T-cell (primary cell): ENCODE results near the gene STAT5B. TPM values are rescaled to one million over a fixed set of nuclear protein-coding genes. Genes with fewer than 3 reads are reported as not detected.

Experiments used
- ATAC-seq, 4 experiments: fragments of 200-7000 bp in 3 of 4; fragments of 150-1000 bp in 1 of 4; cut with Tn5 transposase; replicated peaks in 1 of 4; 1 replicate in 3 of 4; 2 replicates in 1 of 4; pipeline ENCODE4 v1.10.0; 2021; ENCODE audit warnings: moderate library complexity in 3 of 4, mild to moderate bottlenecking in 2 of 4, moderate number of reproducible peaks in 1 of 4
- CTCF ChIA-PET, 2 donors: fragments of 300-600 bp; sonication (Branson Sonifier 250); formaldehyde crosslinking; loops; one replicate each; lab custom pipeline; 2022; ENCODE audit warnings: antibody characterized with exemption in 2 of 2; lab: Charles Lee
- POLR2A ChIA-PET, 2 donors: fragments of 300-600 bp; sonication (Branson Sonifier 250); formaldehyde crosslinking; loops; one replicate each; lab custom pipeline; 2022; ENCODE audit warnings: antibody characterized with exemption in 2 of 2; lab: Charles Lee
- DNase-seq, 35 experiments: peaks; one replicate each; pipeline versions ENCODE4 v3.0.0 to v3.0.0-alpha.2; 2013 to 2023
- H3K27ac ChIP-seq: one replicate; pipeline ENCODE4 v1.5.1; 2013; ENCODE audit warnings: low read length
- H3K27me3 ChIP-seq, 2 experiments: replicated peaks in 1 of 2; 1 replicate in 1 of 2; 2 replicates in 1 of 2; pipeline versions ENCODE4 v1.6.1 to v1.7.0; 2013; ENCODE audit warnings: low read length in 1 of 2, mixed read lengths in 1 of 2; ENCODE audit not compliant: control insufficient read depth in 2 of 2, insufficient read depth in 2 of 2; ENCODE audit errors: extremely low read depth in 1 of 2
- H3K36me3 ChIP-seq, 2 donors: 1 replicate in 1 of 2; 2 replicates in 1 of 2; pipeline versions ENCODE4 v1.6.1 to v1.7.0; 2013; ENCODE audit warnings: low read length in 1 of 2; ENCODE audit not compliant: control insufficient read depth in 2 of 2, insufficient read depth in 1 of 2; ENCODE audit errors: extremely low read depth in 1 of 2
- H3K4me1 ChIP-seq, 2 experiments: 1 replicate in 1 of 2; 2 replicates in 1 of 2; pipeline versions ENCODE4 v1.6.1 to v1.7.0; 2013; ENCODE audit warnings: low read length in 2 of 2, mixed read lengths in 1 of 2; ENCODE audit not compliant: insufficient read depth in 2 of 2, control insufficient read depth in 1 of 2; ENCODE audit errors: extremely low read depth in 1 of 2
- H3K4me3 ChIP-seq, 2 donors: 1 replicate in 1 of 2; 2 replicates in 1 of 2; pipeline versions ENCODE4 v1.5.1 to v1.7.0; 2013; ENCODE audit warnings: mild to moderate bottlenecking in 2 of 2, low read length in 1 of 2, moderate library complexity in 1 of 2; ENCODE audit not compliant: control insufficient read depth in 1 of 2; ENCODE audit errors: extremely low read depth in 1 of 2
- H3K9me3 ChIP-seq: 2 replicates; pipeline ENCODE4 v1.7.0; 2013
- H3K27ac Mint-ChIP-seq, 2 donors: one replicate each; pipeline ENCODE4 v1.8.0; 2020 to 2021; ENCODE audit warnings: mild to moderate bottlenecking in 2 of 2, mixed read lengths in 2 of 2
- H3K27me3 Mint-ChIP-seq, 2 donors: one replicate each; pipeline ENCODE4 v1.8.0; 2021 to 2022; ENCODE audit warnings: mixed read lengths in 2 of 2
- H3K36me3 Mint-ChIP-seq: one replicate; pipeline ENCODE4 v1.8.0; 2021; ENCODE audit warnings: mixed read lengths
- H3K4me1 Mint-ChIP-seq, 3 donors: one replicate each; pipeline ENCODE4 v1.8.0; 2020 to 2022; ENCODE audit warnings: mixed read lengths in 3 of 3, mild to moderate bottlenecking in 1 of 3
- H3K4me3 Mint-ChIP-seq, 3 donors: one replicate each; pipeline ENCODE4 v1.8.0; 2020 to 2022; ENCODE audit warnings: mild to moderate bottlenecking in 3 of 3, mixed read lengths in 3 of 3, moderate library complexity in 3 of 3
- H3K9me3 Mint-ChIP-seq, 3 donors: one replicate each; pipeline ENCODE4 v1.8.0; 2020 to 2022; ENCODE audit warnings: mixed read lengths in 3 of 3
- WGBS: methylation state at CpG from one replicate; pipeline ENCODE4 v1.1.5; 2013; ENCODE audit warnings: missing lambda C conversion rate; ENCODE audit not compliant: insufficient coverage; 5-methylcytosine and 5-hydroxymethylcytosine counted together
- total RNA-seq, 35 experiments: library from RNA in 6 of 35; stranded (reverse) in 6 of 35; fragments of 120-200 nt in 1 of 35; gene quantifications; one replicate each; pipeline versions ENCODE4 v1.2.1 to v1.2.4 and lab custom pipeline; 2013 to 2026

The STAT5B gene
- total RNA-seq, 5 donors from 2014 or later (not counting 1 experiment from before 2014, with no cell fraction given) = 178 to 205 (median 186) TPM

DNA sequence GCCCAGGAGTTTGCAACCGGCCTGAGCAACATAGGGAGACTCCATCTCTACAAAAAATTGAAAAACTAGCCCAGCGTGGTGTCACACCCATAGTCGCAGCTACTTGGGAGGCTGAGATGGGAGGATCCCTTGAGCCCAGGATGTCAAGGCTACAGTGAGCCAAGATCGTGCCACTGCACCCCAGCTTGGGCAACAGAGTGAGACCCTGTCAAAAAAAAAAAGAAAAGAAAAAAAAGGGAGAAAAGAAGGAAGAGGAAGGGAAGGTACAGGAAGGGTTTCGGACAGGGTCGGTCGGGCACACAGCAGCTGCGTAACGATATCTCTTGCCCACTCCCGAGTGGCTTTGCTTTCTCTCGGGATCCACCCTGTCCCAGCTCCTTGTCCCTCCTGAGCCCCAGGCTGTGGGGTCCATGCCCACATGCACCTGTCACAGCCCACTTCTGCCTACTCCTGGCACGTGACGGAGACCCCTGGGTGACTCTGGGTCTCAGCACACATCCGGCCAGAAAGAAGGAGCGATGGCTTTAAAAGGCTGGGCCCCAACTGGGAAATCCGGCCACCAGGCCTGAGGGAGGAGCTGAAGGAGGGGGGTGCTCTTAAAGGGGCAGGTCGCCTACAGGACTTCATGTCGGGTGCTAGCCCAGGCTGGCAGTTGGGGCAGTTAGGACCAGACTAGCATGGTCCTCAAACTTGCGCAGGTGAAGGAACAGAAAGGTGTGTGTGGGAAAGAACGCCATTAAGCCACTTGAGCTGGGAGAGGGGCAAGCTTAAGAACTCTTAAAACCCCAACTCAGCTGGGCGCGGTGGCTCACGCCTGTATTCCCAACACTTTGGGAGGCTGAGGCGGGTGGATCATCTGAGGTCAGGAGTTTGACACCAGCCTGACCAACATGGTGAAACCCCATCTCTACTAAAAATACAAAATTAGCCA, 82.0 kb downstream of the STAT5B start, which contains the start of gene GHDC:
Gene GHDC, minus strand, starts transcription at position 526 of the 931 bp plus-strand sequence. CDS start 913 bp downstream, outside the sequence.
- ChIA-PET CTCF (interaction anchor here in 1 of 2 donors (0.7 to 1.6 kb wide), 6 partner anchors 11 to 502 kb away, joined by 3 to 5 read pairs (median 3); partner anchors contain the start of gene KCNH4), POLR2A (interaction anchor here (0.6 to 0.7 kb wide), 4 partner anchors 42 to 241 kb away, joined by 3 to 4 read pairs (median 4); no protein-coding TSS in a partner anchor)
- Mint-ChIP-seq H3K27me3 (no peaks in the 10 kb centered on the region), H3K4me3 (peak within 1 kb of the TSS; percentile 94 to 95 (median 94)), H3K36me3 (peaks cover 3% of the 10 kb centered on the region), H3K27ac (peak within 1 kb of the TSS; percentile 91 to 92), H3K4me1 (peaks cover 26 to 31% (median 31%) of the 10 kb centered on the region in 3 donors), H3K9me3 (no peaks in the 10 kb centered on the region)
- peak; percentile 57 to 82 (median 69) for DNase-seq
- H3K9me3 ChIP-seq = no peaks in the 10 kb centered on the region
- H3K27ac ChIP-seq = peak within 1 kb of the TSS; percentile 69
- ATAC-seq = peak; percentile 90 to 98 (median 94)
- no peaks in the 10 kb centered on the region for H3K27me3 ChIP-seq
- 2% methylated on average over 16 of the region's 24 CpGs for WGBS
- peaks cover 2 to 29% of the 10 kb centered on the region in 2 experiments for H3K4me1 ChIP-seq
- peaks cover 0 to under 1% of the 10 kb centered on the region in 2 donors for H3K36me3 ChIP-seq
- peak within 1 kb of the TSS; percentile 94 to 97 for H3K4me3 ChIP-seq

DNA sequence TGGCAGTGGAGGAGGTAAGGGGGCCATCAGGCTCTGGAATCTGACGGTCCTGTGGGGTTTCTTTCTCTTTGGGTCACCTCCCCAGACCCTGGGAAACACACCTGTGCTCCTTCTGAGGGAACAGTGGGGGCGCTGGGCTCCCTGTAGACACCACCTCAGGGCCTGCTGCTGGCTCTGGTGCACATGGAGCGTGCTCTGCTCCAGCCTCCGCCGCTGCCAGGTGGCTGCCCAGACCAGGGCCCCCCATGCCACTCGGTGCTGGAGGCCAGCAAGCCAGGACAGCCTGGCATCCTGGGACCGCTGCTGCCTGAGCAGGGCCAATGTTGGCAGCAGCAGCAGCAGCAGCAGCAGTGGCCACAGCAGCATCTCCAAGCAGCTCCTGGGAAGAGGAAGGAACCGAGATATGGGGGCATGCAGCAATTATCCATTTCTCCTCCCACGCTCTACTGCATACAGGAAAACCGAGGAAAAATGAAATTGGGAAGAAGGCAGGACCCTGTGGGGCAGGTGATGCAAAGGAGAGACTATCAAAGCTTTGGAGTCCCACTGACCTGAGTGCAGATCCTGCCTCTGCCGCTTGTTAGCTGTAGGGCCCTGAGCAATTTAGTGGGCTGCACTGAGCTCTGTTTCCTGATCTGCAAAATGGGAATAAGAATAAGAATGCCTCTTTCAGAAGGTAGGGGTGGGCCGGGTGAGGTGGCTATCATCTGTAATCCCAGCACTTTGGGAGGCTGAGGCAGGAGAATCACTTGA, 82.8 kb downstream of the STAT5B start:
- DNase-seq (no peak), ATAC-seq (no peak)
- H3K36me3 Mint-ChIP-seq = peaks cover 3% of the 10 kb centered on the region
- H3K4me3 ChIP-seq = peak overlapping the region; percentile 94 to 97
- no peak overlapping the region for H3K27ac ChIP-seq
- H3K9me3 ChIP-seq = no peaks in the 10 kb centered on the region
- peak overlapping the region; percentile 91 to 92 for H3K27ac Mint-ChIP-seq
- H3K4me1 ChIP-seq = peaks cover 2 to 29% of the 10 kb centered on the region in 2 experiments
- WGBS = 88% methylated on average over 7 of the region's 12 CpGs
- ChIA-PET POLR2A (no interaction called here), CTCF (interaction anchor here in 1 of 2 donors (1.0 to 1.6 kb wide), 2 partner anchors 10 to 55 kb away, joined by 3 to 5 read pairs; no protein-coding TSS in a partner anchor)
- H3K9me3 Mint-ChIP-seq = no peaks in the 10 kb centered on the region
- no peaks in the 10 kb centered on the region for H3K27me3 ChIP-seq
- H3K4me3 Mint-ChIP-seq = peak overlapping the region; percentile 94 to 95 (median 94)
- peaks cover 26 to 31% (median 29%) of the 10 kb centered on the region in 3 donors for H3K4me1 Mint-ChIP-seq
- H3K36me3 ChIP-seq = no peaks in the 10 kb centered on the region
- H3K27me3 Mint-ChIP-seq = no peaks in the 10 kb centered on the region

DNA sequence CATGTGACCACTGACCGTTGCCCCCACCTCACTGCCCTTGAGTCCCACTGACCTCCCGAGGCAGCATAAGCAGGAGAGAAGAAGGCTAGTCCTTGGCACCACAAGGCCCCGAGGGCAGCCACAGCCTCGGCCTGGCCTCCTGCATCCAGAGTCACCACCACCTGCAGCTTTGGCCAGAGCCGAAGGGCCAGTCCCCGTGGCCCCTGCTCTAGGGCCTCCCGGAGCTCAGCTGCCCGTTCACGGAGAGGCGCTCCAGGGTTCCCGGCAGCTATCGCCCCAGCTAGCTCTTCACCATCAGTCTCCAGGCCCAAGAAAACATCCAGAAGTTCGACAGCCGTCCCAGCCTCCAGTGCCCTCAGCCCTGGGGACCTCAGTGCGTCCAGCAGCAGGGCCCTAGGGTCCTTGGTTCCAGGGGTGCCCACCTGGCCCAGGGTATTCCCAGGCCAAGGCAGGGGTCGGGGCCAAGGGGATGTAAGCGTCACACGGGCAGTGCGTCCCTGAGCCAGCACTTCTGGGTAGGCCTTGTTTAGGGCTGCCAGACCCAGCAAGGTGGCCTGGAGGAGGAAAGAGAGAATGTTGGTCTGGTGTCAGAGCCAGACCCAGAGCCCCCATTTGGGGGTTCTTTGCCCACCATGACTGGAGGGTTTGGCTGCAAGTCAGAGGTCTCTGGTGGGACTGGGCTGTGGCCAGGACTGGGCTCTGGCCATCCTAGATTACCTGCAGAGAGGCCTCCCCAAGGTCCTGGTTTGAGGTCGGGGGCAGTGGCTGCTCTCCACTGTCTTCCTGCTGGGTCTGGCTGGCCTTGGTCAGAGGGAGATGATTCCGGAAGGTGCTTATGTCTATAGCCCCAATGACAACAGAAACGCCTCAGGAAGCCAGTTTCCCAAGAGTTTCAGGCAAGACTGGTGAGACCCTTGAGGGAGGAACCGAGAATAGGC, 83.7 kb downstream of the STAT5B start:
- no peaks in the 10 kb centered on the region for H3K27me3 ChIP-seq
- no peaks in the 10 kb centered on the region for H3K9me3 ChIP-seq
- POLR2A ChIA-PET = interaction anchor here in 1 of 2 donors (0.7 kb wide), 1 partner anchor 10 kb away, joined by 5 read pairs; no protein-coding TSS in a partner anchor
- H3K27ac ChIP-seq = no peak overlapping the region
- peak overlapping the region; percentile 52 to 71 for H3K27ac Mint-ChIP-seq
- H3K36me3 ChIP-seq = no peaks in the 10 kb centered on the region
- peak overlapping the region in 1 of 2 donors; percentile 11 for H3K4me3 ChIP-seq
- H3K4me3 Mint-ChIP-seq = peak overlapping the region in 2 of 3 donors; percentile 94
- DNase-seq (no peak), ATAC-seq (no peak)
- WGBS = 93% methylated on average over 22 of the region's 23 CpGs
- H3K4me1 ChIP-seq = peaks cover 2 to 29% of the 10 kb centered on the region in 2 experiments
- H3K4me1 Mint-ChIP-seq = peaks cover 26 to 31% (median 29%) of the 10 kb centered on the region in 3 donors
- H3K9me3 Mint-ChIP-seq = no peaks in the 10 kb centered on the region
- CTCF ChIA-PET = no interaction called here
- H3K27me3 Mint-ChIP-seq = no peaks in the 10 kb centered on the region
- peaks cover 3% of the 10 kb centered on the region for H3K36me3 Mint-ChIP-seq

DNA sequence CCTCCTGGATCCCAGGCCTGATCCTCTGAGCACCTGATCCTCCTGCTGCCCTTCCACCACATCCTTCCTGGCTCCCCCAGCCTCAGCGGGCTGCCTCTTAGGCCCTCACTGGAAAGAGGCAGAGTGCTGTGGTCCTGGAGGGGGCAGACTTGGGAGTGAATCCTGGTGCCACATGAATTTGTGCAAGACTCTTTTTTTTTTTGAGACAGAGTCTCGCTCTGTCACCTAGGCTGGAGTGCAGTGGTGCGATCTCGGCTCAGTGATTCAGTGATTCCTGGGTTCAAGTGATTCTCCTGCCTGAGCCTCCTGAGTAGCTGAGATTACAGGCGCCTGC, 84.9 kb downstream of the STAT5B start:
- H3K4me3 Mint-ChIP-seq = no peak overlapping the region
- H3K27me3 Mint-ChIP-seq = no peaks in the 10 kb centered on the region
- H3K4me3 ChIP-seq = no peak overlapping the region
- H3K27ac ChIP-seq = no peak overlapping the region
- no peak for ATAC-seq
- peaks cover 24 to 27% (median 25%) of the 10 kb centered on the region in 3 donors for H3K4me1 Mint-ChIP-seq
- no peaks in the 10 kb centered on the region for H3K9me3 ChIP-seq
- peaks cover 3% of the 10 kb centered on the region for H3K36me3 Mint-ChIP-seq
- H3K36me3 ChIP-seq = no peaks in the 10 kb centered on the region
- H3K27ac Mint-ChIP-seq = no peak overlapping the region
- no peaks in the 10 kb centered on the region for H3K27me3 ChIP-seq
- DNase-seq = no peak
- H3K9me3 Mint-ChIP-seq = no peaks in the 10 kb centered on the region
- CTCF ChIA-PET = no interaction called here
- H3K4me1 ChIP-seq = peaks cover 2 to 29% of the 10 kb centered on the region in 2 experiments
- POLR2A ChIA-PET = no interaction called here
- 100% methylated on average over 2 of the region's 5 CpGs for WGBS

DNA sequence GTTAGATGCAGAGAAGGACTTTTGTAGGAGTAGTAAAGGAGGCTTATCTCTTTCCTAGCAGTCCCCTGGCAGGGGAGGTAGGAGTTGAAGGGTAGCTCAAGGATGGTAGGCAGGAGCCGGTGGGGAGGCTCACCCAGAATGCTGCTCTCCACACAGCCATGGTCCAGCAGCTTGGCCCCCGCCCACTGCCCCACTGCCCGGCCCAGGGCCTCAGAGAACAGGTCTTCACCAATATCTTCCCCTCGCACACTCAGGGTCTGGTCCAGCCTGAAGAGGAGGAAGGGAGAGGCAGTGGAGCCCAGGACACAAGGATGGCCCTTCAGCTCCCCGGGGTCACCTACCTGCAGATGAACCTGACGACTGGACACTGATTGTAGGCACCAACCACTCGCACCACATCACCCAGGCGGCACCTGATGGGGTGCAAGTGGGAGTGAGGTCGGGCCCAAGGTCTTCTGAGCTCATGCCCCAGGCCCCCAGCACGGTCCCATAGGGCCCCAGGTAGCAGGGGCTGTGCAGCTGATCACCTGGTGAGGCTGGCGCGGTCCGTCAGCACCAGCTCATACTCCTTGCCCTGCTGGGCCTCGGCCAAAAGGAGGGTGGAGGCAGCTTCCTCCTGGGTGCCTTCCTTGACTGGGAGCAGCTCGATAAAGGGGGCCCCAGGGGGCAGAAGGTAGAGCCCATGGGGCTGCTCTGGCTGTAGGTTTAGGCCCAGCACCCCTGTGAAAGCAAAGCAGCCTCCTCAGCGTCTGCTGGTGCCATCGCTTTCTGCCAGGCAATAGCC, 85.5 kb downstream of the STAT5B start:
- H3K27ac Mint-ChIP-seq = no peak overlapping the region

More for the DNA sequence above, 85.5 kb downstream of the STAT5B start:
- Histone ChIP-seq H3K9me3 (no peaks in the 10 kb centered on the region), H3K4me1 (peaks cover 2 to 29% of the 10 kb centered on the region in 2 experiments), H3K4me3 (no peak overlapping the region), H3K27me3 (no peaks in the 10 kb centered on the region), H3K27ac (no peak overlapping the region), H3K36me3 (no peaks in the 10 kb centered on the region)
- DNase-seq (no peak), ATAC-seq (no peak)
- Mint-ChIP-seq H3K4me1 (peaks cover 24 to 26% (median 25%) of the 10 kb centered on the region in 3 donors), H3K27me3 (no peaks in the 10 kb centered on the region), H3K9me3 (no peaks in the 10 kb centered on the region), H3K4me3 (no peak overlapping the region), H3K36me3 (peaks cover 3% of the 10 kb centered on the region)
- ChIA-PET POLR2A (no interaction called here), CTCF (interaction anchor here in 1 of 2 donors (0.7 kb wide), 1 partner anchor 125 kb away, joined by 3 read pairs; no protein-coding TSS in a partner anchor)
- 88% methylated on average over 9 of the region's 17 CpGs for WGBS
